H9 (cell line): ENCODE data around the gene CCDC18. TPM values are rescaled to one million over a fixed set of nuclear protein-coding genes. Genes with fewer than 3 reads are reported as not detected.
A peak's percentile ranks its signal among the peaks of the same experiment; 100 is the strongest.

Experiments used
- DNase-seq: peaks from one replicate; pipeline ENCODE4 v3.0.0-alpha.2; 2017
- H2AFZ ChIP-seq: one replicate; pipeline ENCODE4 v1.6.1; 2013; ENCODE audit warnings: mild to moderate bottlenecking, low read length, control low read depth, moderate library complexity
- H2AK5ac ChIP-seq: 2 replicates; pipeline ENCODE4 v1.6.1; 2013; ENCODE audit warnings: low read length, control low read depth, mixed read lengths; ENCODE audit not compliant: insufficient read length
- H2BK120ac ChIP-seq: one replicate; pipeline ENCODE4 v1.6.1; 2013; ENCODE audit warnings: low read depth, mild to moderate bottlenecking, low read length, control low read depth, inconsistent platforms; ENCODE audit not compliant: poor library complexity, severe bottlenecking
- H2BK12ac ChIP-seq: 2 replicates; pipeline ENCODE4 v1.6.1; 2013; ENCODE audit warnings: low read length, control low read depth, mixed read lengths, low read depth; ENCODE audit not compliant: insufficient read length
- H2BK15ac ChIP-seq: 2 replicates; pipeline ENCODE4 v1.6.1; 2013; ENCODE audit warnings: low read depth, low read length, control low read depth
- H2BK20ac ChIP-seq: one replicate; pipeline ENCODE4 v1.6.1; 2013; ENCODE audit warnings: low read depth, mild to moderate bottlenecking, low read length, control low read depth, inconsistent platforms; ENCODE audit not compliant: poor library complexity, severe bottlenecking
- H2BK5ac ChIP-seq: 2 replicates; pipeline ENCODE4 v1.6.1; 2013; ENCODE audit warnings: low read length, control low read depth, mixed read lengths; ENCODE audit not compliant: insufficient read length
- H3K14ac ChIP-seq: 2 replicates; pipeline ENCODE4 v1.6.1; 2013; ENCODE audit warnings: low read length, control low read depth; ENCODE audit not compliant: insufficient read depth
- H3K18ac ChIP-seq: 2 replicates; pipeline ENCODE4 v1.6.1; 2013; ENCODE audit warnings: low read depth, mild to moderate bottlenecking, mixed read lengths, low read length, control low read depth; ENCODE audit not compliant: insufficient read length
- H3K23ac ChIP-seq: 2 replicates; pipeline ENCODE4 v1.6.1; 2013; ENCODE audit warnings: low read length, control low read depth, mixed read lengths, low read depth; ENCODE audit not compliant: insufficient read length
- H3K23me2 ChIP-seq: 2 replicates; pipeline ENCODE4 v1.6.1; 2013; ENCODE audit warnings: low read depth, mild to moderate bottlenecking, mixed read lengths, low read length, control low read depth; ENCODE audit not compliant: insufficient read length, poor library complexity, severe bottlenecking
- H3K27ac ChIP-seq: 2 replicates; pipeline ENCODE4 v1.5.1; 2013; ENCODE audit warnings: low read length, control low read depth, mixed read lengths, low read depth; ENCODE audit not compliant: insufficient read length
- H3K27me3 ChIP-seq: 2 replicates; pipeline ENCODE4 v1.6.1; 2013; ENCODE audit warnings: low read length, control low read depth, inconsistent platforms; ENCODE audit not compliant: insufficient read depth
- H3K4ac ChIP-seq: 2 replicates; pipeline ENCODE4 v1.6.1; 2013; ENCODE audit warnings: low read depth, mild to moderate bottlenecking, control low read depth, inconsistent platforms, low read length, moderate library complexity
- H3K4me1 ChIP-seq: 2 replicates; pipeline ENCODE4 v1.6.1; 2013; ENCODE audit warnings: low read length, control low read depth, inconsistent platforms; ENCODE audit not compliant: insufficient read depth
- H3K4me2 ChIP-seq: 2 replicates; pipeline ENCODE4 v1.6.1; 2013; ENCODE audit warnings: low read length, control low read depth, mixed read lengths; ENCODE audit not compliant: insufficient read length, insufficient read depth
- H3K56ac ChIP-seq: 2 replicates; pipeline ENCODE4 v1.6.1; 2013; ENCODE audit warnings: low read depth, mild to moderate bottlenecking, mixed read lengths, low read length, control low read depth; ENCODE audit not compliant: insufficient read length
- H3K79me1 ChIP-seq: 2 replicates; pipeline ENCODE4 v1.6.1; 2013; ENCODE audit warnings: low read depth, mild to moderate bottlenecking, moderate library complexity, low read length, control low read depth, inconsistent platforms; ENCODE audit not compliant: insufficient read depth, poor library complexity, severe bottlenecking
- H3K79me2 ChIP-seq: 2 replicates; pipeline ENCODE4 v1.6.1; 2013; ENCODE audit warnings: low read length, control low read depth, inconsistent platforms; ENCODE audit not compliant: insufficient read depth
- H3K9ac ChIP-seq: 2 replicates; pipeline ENCODE4 v1.6.1; 2013; ENCODE audit warnings: low read length, control low read depth, mixed read lengths; ENCODE audit not compliant: insufficient read length; ENCODE audit errors: extremely low read depth
- H3K9me3 ChIP-seq: one replicate; pipeline ENCODE4 v1.6.1; 2013; ENCODE audit warnings: low read depth, low read length, inconsistent platforms; ENCODE audit not compliant: control insufficient read depth
- H3T11ph ChIP-seq: one replicate; pipeline ENCODE4 v1.6.1; 2013; ENCODE audit warnings: mild to moderate bottlenecking, low read length, control low read depth, inconsistent platforms
- H4K20me1 ChIP-seq: one replicate; pipeline ENCODE4 v1.6.1; 2013; ENCODE audit not compliant: control insufficient read depth, insufficient read length, insufficient read depth
- H4K5ac ChIP-seq: 2 replicates; pipeline ENCODE4 v1.6.1; 2013; ENCODE audit warnings: low read depth, mild to moderate bottlenecking, mixed read lengths, low read length, control low read depth; ENCODE audit not compliant: insufficient read length
- H4K8ac ChIP-seq: replicated peaks from 2 replicates; pipeline ENCODE4 v1.6.1; 2013; ENCODE audit warnings: low read length, control low read depth, mixed read lengths, low read depth; ENCODE audit not compliant: insufficient read length
- H4K91ac ChIP-seq: 2 replicates; pipeline ENCODE4 v1.6.1; 2013; ENCODE audit warnings: low read depth, mild to moderate bottlenecking, moderate library complexity, mixed read lengths, low read length, control low read depth; ENCODE audit not compliant: insufficient read length
- H3K27ac Mint-ChIP-seq, 3 experiments: 2 replicates in 2 of 3; 3 replicates in 1 of 3; pipeline ENCODE4 v1.8.0; 2020 to 2021; ENCODE audit warnings: mixed read lengths in 3 of 3, mild to moderate bottlenecking in 1 of 3, moderate library complexity in 1 of 3
- H3K27me3 Mint-ChIP-seq: 2 replicates; pipeline ENCODE4 v1.8.0; 2021; ENCODE audit warnings: low read depth, mild to moderate bottlenecking, moderate library complexity, mixed read lengths
- H3K36me3 Mint-ChIP-seq, 3 experiments: 2 replicates in 2 of 3; 3 replicates in 1 of 3; pipeline ENCODE4 v1.8.0; 2020 to 2021; ENCODE audit warnings: low read depth in 3 of 3, mixed read lengths in 3 of 3; ENCODE audit not compliant: insufficient read depth in 1 of 3
- H3K4me1 Mint-ChIP-seq, 2 experiments: 2 replicates each; pipeline ENCODE4 v1.8.0; 2020; ENCODE audit warnings: mixed read lengths in 2 of 2
- H3K4me3 Mint-ChIP-seq, 2 experiments: 2 replicates in 1 of 2; 3 replicates in 1 of 2; pipeline ENCODE4 v1.8.0; 2020 to 2021; ENCODE audit warnings: mild to moderate bottlenecking in 2 of 2, mixed read lengths in 2 of 2, moderate library complexity in 1 of 2
- H3K9me3 Mint-ChIP-seq, 2 experiments: 2 replicates in 1 of 2; 3 replicates in 1 of 2; pipeline ENCODE4 v1.8.0; 2020; ENCODE audit warnings: mild to moderate bottlenecking in 2 of 2, mixed read lengths in 2 of 2, moderate library complexity in 1 of 2
- WGBS: extraction: QIAGEN DNeasy Blood & Tissue Kit; methylation state at CpG from one replicate; pipeline ENCODE4 v1.1.7; 2013; ENCODE audit warnings: missing lambda C conversion rate, low lambda C conversion rate, mixed read lengths; ENCODE audit not compliant: insufficient read length; ENCODE audit errors: extremely low coverage; 5-methylcytosine and 5-hydroxymethylcytosine counted together
- total RNA-seq: library from RNA; stranded (reverse); gene quantifications from 2 replicates; pipeline ENCODE4 v1.2.1, GENCODE V29; 2021
- TF ChIP-seq, protein P1 (sequence below): fragments of 200-600 bp; sonication (generic); conservative IDR thresholded peaks from 3 replicates; pipeline ENCODE4 v1.8.0; 2021; ENCODE audit warnings: antibody characterized with exemption, mild to moderate bottlenecking

Gene CCDC18
- total RNA-seq, 1 experiment from 2014 or later: 19.5 TPM

DNA sequence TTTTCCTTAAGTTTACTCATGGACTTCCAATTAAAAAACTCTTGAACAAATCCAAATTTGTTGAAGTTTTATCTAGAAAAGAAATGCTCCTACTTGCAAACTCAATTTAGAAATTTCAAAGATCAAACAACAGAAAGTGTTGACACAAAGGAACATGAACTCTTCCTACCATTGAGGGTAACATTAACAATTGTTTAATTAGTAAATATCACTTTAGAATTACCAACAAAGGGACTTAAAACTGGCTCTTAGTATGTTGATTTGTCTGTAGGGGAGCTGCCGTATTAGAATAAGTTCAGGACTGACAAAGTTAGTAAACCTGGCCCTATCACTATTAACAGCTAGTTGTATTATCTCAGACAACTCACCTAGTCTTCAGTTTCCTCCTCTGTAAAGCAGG, 57.9 kb downstream of the CCDC18 start:
- H3K79me1 ChIP-seq: no peaks in the 10 kb centered on the region
- no peak overlapping the region for H4K91ac ChIP-seq
- TF ChIP-seq, protein P1, sequence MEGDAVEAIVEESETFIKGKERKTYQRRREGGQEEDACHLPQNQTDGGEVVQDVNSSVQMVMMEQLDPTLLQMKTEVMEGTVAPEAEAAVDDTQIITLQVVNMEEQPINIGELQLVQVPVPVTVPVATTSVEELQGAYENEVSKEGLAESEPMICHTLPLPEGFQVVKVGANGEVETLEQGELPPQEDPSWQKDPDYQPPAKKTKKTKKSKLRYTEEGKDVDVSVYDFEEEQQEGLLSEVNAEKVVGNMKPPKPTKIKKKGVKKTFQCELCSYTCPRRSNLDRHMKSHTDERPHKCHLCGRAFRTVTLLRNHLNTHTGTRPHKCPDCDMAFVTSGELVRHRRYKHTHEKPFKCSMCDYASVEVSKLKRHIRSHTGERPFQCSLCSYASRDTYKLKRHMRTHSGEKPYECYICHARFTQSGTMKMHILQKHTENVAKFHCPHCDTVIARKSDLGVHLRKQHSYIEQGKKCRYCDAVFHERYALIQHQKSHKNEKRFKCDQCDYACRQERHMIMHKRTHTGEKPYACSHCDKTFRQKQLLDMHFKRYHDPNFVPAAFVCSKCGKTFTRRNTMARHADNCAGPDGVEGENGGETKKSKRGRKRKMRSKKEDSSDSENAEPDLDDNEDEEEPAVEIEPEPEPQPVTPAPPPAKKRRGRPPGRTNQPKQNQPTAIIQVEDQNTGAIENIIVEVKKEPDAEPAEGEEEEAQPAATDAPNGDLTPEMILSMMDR: no peak
- peaks cover 15 to 27% of the 10 kb centered on the region in 2 experiments for H3K4me1 Mint-ChIP-seq
- H3K23ac ChIP-seq: no peak overlapping the region
- H2BK120ac ChIP-seq: no peak overlapping the region
- no CpG with 5 or more reads among the region's 1 CpG for WGBS
- H3K18ac ChIP-seq: no peak overlapping the region
- no peak overlapping the region for H3K4me2 ChIP-seq
- H3K56ac ChIP-seq: no peak overlapping the region
- no peak for DNase-seq
- no peak overlapping the region for H4K8ac ChIP-seq
- no peaks in the 10 kb centered on the region for H3K23me2 ChIP-seq
- peaks cover 14% of the 10 kb centered on the region for H3K9me3 ChIP-seq
- H2AK5ac ChIP-seq: no peak overlapping the region
- H3K9ac ChIP-seq: no peak overlapping the region
- no peaks in the 10 kb centered on the region; the same call in 1 of the 2 replicates for H3K27me3 Mint-ChIP-seq
- no peak overlapping the region for H2AFZ ChIP-seq
- no peak overlapping the region for H3K27ac ChIP-seq
- no peaks in the 10 kb centered on the region for H3K27me3 ChIP-seq
- H3K4me3 Mint-ChIP-seq: no peak overlapping the region
- peak overlapping the region in 1 of 3 experiments; percentile 23; a peak in 1 of 7 replicates for H3K27ac Mint-ChIP-seq
- H3K36me3 Mint-ChIP-seq: peaks cover 64 to 84% (median 67%) of the 10 kb centered on the region in 3 experiments
- no peak overlapping the region for H3K14ac ChIP-seq
- H2BK15ac ChIP-seq: no peak overlapping the region
- H2BK12ac ChIP-seq: no peak overlapping the region
- H3K4ac ChIP-seq: no peak overlapping the region
- H2BK5ac ChIP-seq: no peak overlapping the region
- peaks cover 22 to 23% of the 10 kb centered on the region in 2 experiments for H3K9me3 Mint-ChIP-seq
- H4K5ac ChIP-seq: no peak overlapping the region
- no peak overlapping the region for H2BK20ac ChIP-seq
- no peaks in the 10 kb centered on the region for H3K79me2 ChIP-seq
- no peak overlapping the region for H3T11ph ChIP-seq
- H3K4me1 ChIP-seq: no peaks in the 10 kb centered on the region
- no peaks in the 10 kb centered on the region for H4K20me1 ChIP-seq
